GM21619 (cell line): ENCODE data around the gene HTR5A.
A peak's percentile ranks its signal among the peaks of the same experiment; 100 is the strongest.
"Not testable (repeated sequence)": the region's sequence is repeated elsewhere in the genome, so short reads cannot be mapped to it uniquely, and the experiment has no call there.

Experiments used
- ATAC-seq: cut with Tn5 transposase; IDR thresholded peaks from one replicate; pipeline ENCODE4 v1.9.1; 2021; ENCODE audit not compliant: unreplicated experiment

The HTR5A gene

GRCh38 chr7:155069992-155070751, at the start of gene HTR5A:
Gene HTR5A (plus strand): TSS chr7:155070324. CDS start chr7:155070900, 576 bp downstream.
- peak; percentile 98 for ATAC-seq

DNA sequence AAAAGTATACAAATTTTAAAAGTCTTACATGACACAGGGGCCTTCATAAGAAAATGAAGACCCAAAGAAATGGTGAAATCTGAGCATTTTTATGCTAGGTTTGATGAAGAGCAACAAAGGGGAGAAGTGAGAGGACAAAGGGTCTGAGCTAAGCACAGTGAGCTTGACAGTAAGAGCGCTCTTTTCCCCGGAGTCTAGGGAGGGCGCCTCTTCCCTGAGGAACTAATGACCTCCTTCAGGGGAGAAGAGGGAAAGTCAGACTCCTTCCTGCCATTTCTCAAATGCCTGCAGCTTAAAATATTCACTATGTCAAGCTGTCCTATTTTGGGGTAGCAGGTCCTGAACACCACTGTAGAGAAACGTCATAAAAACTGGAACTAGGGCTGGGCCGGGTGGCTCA, 49.1 kb upstream of the HTR5A start:
- ATAC-seq: no peak

GRCh38 chr7:155021699-155022145, 48.4 kb upstream of the HTR5A start:
- ATAC-seq: no peak

- ATAC-seq: no peak
Measured at GRCh38 chr7:155027879-155028278, 42.2 kb upstream of the HTR5A start.

DNA sequence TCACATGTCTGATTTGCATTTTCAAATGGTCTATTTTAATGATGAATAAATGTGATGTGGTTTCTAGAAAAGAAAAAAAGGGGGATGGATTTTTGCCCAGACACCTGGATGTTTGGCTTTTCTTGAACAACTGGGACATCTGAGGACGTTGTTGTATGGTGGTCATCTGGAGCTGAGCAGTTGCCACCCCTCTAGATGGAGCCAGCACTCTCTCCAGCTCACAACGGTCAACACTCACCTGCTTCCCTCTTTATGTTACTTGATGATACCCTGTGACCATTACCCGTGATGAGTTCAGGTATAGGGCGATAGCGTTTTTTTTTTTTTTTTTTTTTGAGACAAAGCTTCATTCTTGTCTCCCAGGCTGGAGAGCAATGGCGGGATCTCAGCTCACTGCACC, 37.1 kb upstream of the HTR5A start:
- ATAC-seq: no peak

DNA sequence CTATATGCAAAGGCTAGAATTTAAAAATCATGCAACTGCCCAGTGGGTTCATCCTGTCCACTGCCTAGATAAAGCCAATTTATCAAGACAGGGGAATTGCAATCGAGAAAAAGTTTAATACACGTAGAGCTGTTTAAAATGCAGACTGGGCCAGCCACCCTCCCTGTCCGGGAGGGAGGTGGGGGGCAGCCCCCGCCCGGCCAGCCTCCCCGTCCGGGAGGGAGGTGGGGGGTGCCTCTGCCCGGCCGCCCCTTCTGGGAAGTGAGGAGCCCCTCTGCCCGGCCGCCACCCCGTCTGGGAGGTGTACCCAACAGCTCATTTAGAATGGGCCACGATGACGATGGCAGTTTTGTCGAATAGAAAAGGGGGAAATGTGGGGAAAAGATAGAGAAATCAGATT, 35.6 kb upstream of the HTR5A start:
- ATAC-seq: not testable (repeated sequence)

DNA sequence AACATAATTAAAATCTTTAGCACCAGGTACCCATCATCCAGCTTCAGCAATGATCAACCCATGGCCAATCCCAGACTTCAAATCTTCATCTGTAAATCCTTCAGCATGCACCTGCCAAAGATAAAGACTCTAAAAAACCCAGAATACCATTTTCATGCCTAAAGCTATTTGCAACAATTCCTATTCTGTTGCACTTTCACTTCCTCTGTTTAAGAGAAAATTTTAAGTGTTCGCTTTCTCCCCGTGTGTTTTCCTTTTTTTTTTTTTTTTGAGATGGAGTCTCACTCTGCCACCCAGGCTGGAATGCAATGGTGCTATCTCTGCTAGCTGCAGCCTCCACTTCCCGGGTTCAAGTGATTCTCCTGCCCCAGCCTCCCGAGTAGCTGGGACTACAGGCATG, 31.8 kb upstream of the HTR5A start:
- ATAC-seq: no peak

DNA sequence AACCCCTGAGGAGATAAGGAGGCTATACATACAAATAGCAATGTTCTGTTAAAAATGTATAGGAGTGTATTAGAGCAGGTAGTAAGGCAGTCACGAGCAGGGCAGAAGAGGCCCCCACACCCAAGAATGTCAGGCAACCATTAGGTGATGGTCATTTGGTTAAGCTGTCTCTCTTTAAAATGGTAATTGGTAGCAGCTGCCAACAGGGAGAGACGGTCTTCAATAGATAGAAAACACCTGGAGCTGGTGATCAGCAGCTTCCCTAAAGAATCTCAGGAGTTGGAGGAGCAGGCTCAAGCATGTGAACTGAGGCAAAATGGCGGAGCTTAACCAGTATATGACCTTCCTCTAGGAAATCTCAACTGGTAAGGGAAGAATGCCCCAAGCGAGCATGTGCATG, 26.4 kb upstream of the HTR5A start:
- ATAC-seq: no peak

DNA sequence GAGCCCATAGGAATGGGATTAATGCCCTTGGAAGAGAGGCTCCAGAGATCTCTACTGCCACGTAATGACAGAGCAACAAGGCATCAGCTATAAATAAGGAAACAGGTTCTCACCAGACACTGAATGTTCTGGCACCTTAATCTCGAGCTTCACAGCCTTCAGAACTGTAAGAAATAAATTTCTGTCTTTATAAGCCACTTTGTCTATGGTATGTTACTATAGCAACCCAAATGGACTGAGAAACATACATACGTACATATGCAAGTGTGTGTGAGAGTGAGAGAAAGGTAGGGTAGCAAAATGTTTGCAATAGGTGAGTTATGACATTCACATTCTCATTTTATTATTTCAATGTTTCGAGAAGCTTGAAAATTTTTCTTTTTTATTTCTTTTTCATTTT, 22.1 kb upstream of the HTR5A start:
- no peak for ATAC-seq

DNA sequence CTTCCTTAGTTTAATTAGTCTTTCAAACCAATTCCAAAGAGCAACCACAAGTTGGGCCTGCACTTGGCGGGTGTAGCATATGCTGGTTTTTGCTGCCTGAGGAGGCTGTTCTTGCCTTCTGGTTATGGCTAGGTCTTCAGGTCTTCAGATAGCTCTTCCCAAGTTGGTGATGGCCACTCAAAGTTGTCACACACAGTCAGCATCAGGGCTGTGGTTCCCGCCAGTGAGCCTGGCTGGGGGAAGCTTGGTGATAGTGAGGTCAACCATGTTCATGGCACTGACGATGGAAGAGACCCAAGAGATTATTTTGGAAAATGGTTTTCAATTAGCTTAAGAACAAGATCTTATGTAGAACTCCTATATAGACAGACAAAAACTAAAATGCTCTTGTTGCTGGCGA, 18.8 kb upstream of the HTR5A start:
- no peak for ATAC-seq

DNA sequence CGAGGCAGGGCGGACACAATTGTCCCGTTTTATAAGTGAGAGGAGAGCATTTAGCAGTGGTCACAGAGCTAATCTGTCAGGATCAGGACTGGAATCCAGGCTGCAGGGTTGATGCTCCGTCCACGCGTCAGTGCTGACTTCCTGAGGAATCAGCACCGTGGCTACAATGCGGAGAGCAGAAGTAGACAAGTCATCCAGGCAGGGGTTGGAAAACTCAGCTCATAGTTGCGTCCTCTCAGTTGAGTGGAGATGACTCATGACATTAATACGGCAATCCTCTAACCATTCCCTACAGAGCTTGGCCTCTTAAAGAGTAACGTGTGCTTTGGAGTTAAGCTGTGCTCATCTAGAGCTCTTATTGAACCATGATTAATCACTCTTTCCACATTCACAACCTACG, 17.1 kb upstream of the HTR5A start:
- ATAC-seq: no peak

DNA sequence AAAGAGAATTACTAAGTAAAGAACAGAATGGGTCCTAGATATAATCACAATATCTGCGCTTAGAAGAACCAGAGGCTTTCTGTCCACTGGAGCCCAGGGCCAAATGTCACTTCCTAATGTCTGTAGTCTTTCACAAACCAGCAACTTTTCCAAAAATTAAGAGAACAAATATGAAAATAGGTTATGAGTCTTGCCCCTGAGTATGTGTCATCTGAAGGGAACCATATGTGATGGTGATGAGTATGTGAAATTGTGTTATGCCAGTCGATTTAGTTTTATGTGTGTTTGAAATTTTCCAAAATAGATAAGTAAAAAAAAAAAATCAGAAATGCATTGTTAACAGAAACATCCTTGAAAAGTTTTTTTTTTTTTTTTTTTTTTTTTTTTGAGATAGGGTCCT, 15.4 kb upstream of the HTR5A start:
- no peak for ATAC-seq

GRCh38 chr7:155057076-155057475, 13.0 kb upstream of the HTR5A start:
- no peak for ATAC-seq

GRCh38 chr7:155058896-155059295, 11.2 kb upstream of the HTR5A start:
- no peak for ATAC-seq

DNA sequence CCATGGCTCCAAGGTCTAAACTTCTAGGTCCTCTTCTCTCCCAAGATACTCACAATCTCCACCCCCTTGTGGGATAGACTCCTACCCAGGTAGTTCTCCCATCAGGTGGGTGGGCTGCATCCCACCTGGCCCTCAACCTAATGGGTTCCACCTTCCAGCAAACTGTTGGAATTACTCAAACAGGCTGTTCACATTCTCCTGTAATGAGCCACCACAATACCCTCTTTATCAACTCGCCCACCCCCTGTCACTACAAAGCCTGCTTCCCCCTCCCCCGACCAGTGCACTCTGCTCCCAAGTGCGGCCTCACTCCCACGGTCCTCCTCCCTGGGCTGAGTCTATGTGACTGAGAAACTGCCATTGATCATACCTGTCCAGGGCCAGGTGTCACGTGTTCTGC, 10.4 kb upstream of the HTR5A start:
- no peak for ATAC-seq

GRCh38 chr7:155062411-155062810, 7.7 kb upstream of the HTR5A start:
- no peak for ATAC-seq

DNA sequence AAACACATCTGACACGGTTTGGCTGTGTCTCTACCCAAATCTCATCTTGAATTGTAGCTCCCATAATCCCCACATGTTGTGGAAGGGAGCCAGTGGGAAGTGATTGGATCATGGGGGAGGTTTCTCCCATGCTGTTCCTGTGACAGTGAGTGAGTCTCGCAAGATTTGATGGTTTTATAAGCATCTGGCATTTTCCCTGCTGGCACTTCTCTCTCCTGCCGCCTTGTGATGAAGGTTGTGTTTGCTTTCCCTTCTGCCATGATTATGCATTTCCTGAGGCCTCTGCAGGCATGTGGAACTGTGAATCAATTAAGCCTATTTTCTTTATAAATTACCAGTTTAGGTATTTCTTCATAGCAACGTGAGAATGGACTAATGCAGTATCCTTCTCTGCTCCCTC, 5.9 kb upstream of the HTR5A start:
- no peak for ATAC-seq

DNA sequence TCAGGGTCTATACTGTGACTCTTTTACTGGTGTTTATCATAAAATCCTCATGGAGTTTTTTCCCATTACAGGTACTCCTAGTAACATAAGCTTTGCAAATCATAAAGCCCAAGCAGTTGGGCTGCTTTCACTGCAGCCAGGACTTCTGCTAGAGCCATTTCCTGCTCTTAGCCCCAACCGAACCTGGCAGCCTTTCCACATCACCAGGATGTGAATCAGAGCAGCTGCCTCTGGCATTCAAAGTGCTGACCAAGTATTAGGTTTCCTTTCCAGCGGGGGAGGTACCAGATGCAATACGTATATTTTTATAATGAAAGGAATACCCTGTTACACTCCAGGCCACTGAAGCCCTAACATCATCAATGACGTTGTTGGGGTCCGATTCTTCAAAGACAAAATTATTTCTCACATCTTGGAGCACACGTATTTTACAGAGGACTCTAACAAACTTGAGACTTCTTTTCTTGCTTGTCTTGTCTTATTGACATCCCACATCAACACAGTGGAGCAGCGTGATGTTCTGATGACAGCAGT, 3.6 kb upstream of the HTR5A start:
- ATAC-seq: no peak

- ATAC-seq: no peak
Measured at GRCh38 chr7:155071121-155071651, 1.1 kb downstream of the HTR5A start.

- no peak for ATAC-seq
Measured at GRCh38 chr7:155071916-155072571, 1.9 kb downstream of the HTR5A start.

DNA sequence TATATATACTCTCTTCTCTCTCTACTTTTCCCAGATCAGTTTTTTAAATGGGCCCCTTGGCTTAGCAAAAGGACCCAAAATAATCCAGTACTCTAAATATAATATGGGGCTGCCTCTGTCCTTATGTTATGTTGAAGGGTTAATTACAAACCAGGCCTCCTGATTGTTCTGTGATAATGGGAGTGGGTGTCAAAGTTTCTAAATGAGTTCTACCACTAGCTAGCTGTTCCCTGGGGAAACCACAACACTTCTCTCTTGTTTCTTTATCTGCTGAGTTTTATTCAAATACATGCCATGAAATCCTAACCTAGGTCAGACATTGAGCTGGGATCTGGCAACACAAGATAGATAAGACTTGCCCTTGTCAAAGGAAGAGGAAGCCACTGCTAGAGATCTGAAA, 3.8 kb downstream of the HTR5A start:
- no peak for ATAC-seq

DNA sequence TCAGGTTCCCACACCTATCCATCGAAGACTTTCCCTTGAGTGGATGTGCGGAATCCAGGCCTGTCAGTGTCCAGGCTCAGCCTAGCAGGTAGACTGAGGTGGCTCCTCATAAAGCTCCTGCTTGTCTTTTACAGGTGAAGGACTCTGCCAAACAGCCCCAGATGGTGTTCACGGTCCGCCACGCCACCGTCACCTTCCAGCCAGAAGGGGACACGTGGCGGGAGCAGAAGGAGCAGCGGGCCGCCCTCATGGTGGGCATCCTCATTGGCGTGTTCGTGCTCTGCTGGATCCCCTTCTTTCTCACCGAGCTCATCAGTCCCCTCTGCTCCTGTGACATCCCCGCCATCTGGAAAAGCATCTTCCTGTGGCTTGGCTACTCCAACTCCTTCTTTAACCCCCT, 13.9 kb downstream of the HTR5A start:
- ATAC-seq: no peak
